CD4-positive, alpha-beta T cell (primary cell): ENCODE measurements around the gene ABR. TPM values are rescaled to one million over a fixed set of nuclear protein-coding genes. Genes with fewer than 3 reads are reported as not detected.

ENCODE experiments used
- ATAC-seq: fragments of 200-7000 bp; cut with Tn5 transposase; one replicate; pipeline ENCODE4 v1.10.0; 2022; ENCODE audit warnings: mild to moderate bottlenecking; ENCODE audit not compliant: poor library complexity
- CTCF ChIA-PET: fragments of 350-600 bp; sonication (Branson Sonifier 250); formaldehyde crosslinking; loops from one replicate; lab custom pipeline; 2021; ENCODE audit warnings: antibody characterized with exemption, inconsistent platforms; lab: Charles Lee
- POLR2A ChIA-PET: fragments of 350-600 bp; sonication (Branson Sonifier 250); formaldehyde crosslinking; loops from one replicate; lab custom pipeline; 2021; ENCODE audit warnings: antibody characterized with exemption, inconsistent platforms; lab: Charles Lee
- DNase-seq, 14 experiments: peaks; one replicate each; pipeline ENCODE4 v3.0.0-alpha.2; 2013 to 2020; ENCODE audit warnings: mixed read lengths in 2 of 14
- H3K27ac ChIP-seq, 2 donors: one replicate each; pipeline versions ENCODE4 v1.5.1 to v1.7.0; 2013; ENCODE audit warnings: low read length in 2 of 2, low read depth in 1 of 2, mild to moderate bottlenecking in 1 of 2
- H3K27me3 ChIP-seq, 2 experiments: 1 replicate in 1 of 2; 2 replicates in 1 of 2; pipeline versions ENCODE4 v1.6.1 to v1.7.0; 2013; ENCODE audit warnings: low read length in 2 of 2, control low read depth in 1 of 2, mild to moderate bottlenecking in 1 of 2, moderate library complexity in 1 of 2; ENCODE audit not compliant: insufficient read depth in 2 of 2, control insufficient read depth in 1 of 2
- H3K36me3 ChIP-seq: one replicate; pipeline ENCODE4 v1.6.1; 2013; ENCODE audit warnings: low read length, control low read depth; ENCODE audit not compliant: insufficient read depth
- H3K4me1 ChIP-seq: one replicate; pipeline ENCODE4 v1.6.1; 2013; ENCODE audit warnings: low read length, control low read depth; ENCODE audit not compliant: insufficient read depth
- H3K4me3 ChIP-seq: one replicate; pipeline ENCODE4 v1.5.1; 2013; ENCODE audit warnings: mild to moderate bottlenecking, low read length, moderate library complexity
- H3K9me3 ChIP-seq, 2 experiments: 1 replicate in 1 of 2; 2 replicates in 1 of 2; pipeline versions ENCODE4 v1.6.1 to v1.7.0; 2013; ENCODE audit warnings: low read length in 2 of 2, mild to moderate bottlenecking in 2 of 2, control low read depth in 1 of 2, moderate library complexity in 1 of 2; ENCODE audit not compliant: control insufficient read depth in 1 of 2, insufficient read depth in 1 of 2
- H3K27ac Mint-ChIP-seq: one replicate; pipeline ENCODE4 v1.8.0; 2020; ENCODE audit warnings: mixed read lengths
- H3K27me3 Mint-ChIP-seq: one replicate; pipeline ENCODE4 v1.8.0; 2021; ENCODE audit warnings: mixed read lengths
- H3K36me3 Mint-ChIP-seq: one replicate; pipeline ENCODE4 v1.8.0; 2021; ENCODE audit warnings: low read depth, mixed read lengths
- H3K4me1 Mint-ChIP-seq: one replicate; pipeline ENCODE4 v1.8.0; 2021; ENCODE audit warnings: low read depth, mixed read lengths
- H3K4me3 Mint-ChIP-seq: one replicate; pipeline ENCODE4 v1.8.0; 2020; ENCODE audit warnings: mild to moderate bottlenecking, mixed read lengths
- H3K9me3 Mint-ChIP-seq: one replicate; pipeline ENCODE4 v1.8.0; 2020; ENCODE audit warnings: mixed read lengths
- CTCF ChIP-seq: fragments of 200-600 bp; IDR thresholded peaks from one replicate; pipeline ENCODE4 v1.8.0; 2022; ENCODE audit warnings: antibody characterized with exemption, mild to moderate bottlenecking
- intact Hi-C, 2 experiments: fragments of 100-400 bp; cut with DNase I in 1 of 2; cut with micrococcal nuclease in 1 of 2; formaldehyde crosslinking; loops; one replicate each; pipeline versions ENCODE4 v1.15.1 to v1.9.0; 2023 to 2025; cut with DNase I, micrococcal nuclease
- total RNA-seq, 174 experiments: library from RNA in 2 of 174; stranded (reverse) in 2 of 174; gene quantifications; one replicate each; pipeline ENCODE4 v1.2.3 and lab custom pipeline; 2021 to 2026

The ABR gene
- total RNA-seq, 2 experiments from 2014 or later, result 72.4 to 74.8 TPM

- Histone ChIP-seq H3K36me3 (no peaks in the 10 kb centered on the region), H3K4me3 (no peak overlapping the region), H3K27me3 (peaks cover 3 to 4% of the 10 kb centered on the region in 2 experiments), H3K4me1 (no peaks in the 10 kb centered on the region), H3K27ac (no peak overlapping the region), H3K9me3 (no peaks in the 10 kb centered on the region)
- CTCF ChIA-PET, result no interaction called here
- Mint-ChIP-seq H3K4me3 (no peak overlapping the region), H3K9me3 (no peaks in the 10 kb centered on the region), H3K27me3 (peaks cover 65% of the 10 kb centered on the region), H3K27ac (no peak overlapping the region), H3K36me3 (no peaks in the 10 kb centered on the region), H3K4me1 (no peaks in the 10 kb centered on the region)
- POLR2A ChIA-PET, result no interaction called here
- intact Hi-C loops, result no loop called here
- TF ChIP-seq CTCF, result no peak
- no peak for DNase-seq
- no peak for ATAC-seq
These were observed 212.7 kb downstream of the ABR start for GRCh38 chr17:967122-967521.

GRCh38 chr17:965311-965989 lies 214.3 kb downstream of the ABR start:
- no peak overlapping the region for H3K27ac ChIP-seq
- H3K4me3 ChIP-seq, result no peak overlapping the region
- H3K27ac Mint-ChIP-seq, result no peak overlapping the region
- ChIA-PET CTCF (interaction anchor here (0.6 kb wide), 1 partner anchor 297 kb away, joined by 4 read pairs; no protein-coding TSS in a partner anchor), POLR2A (no interaction called here)
- no peak for TF ChIP-seq CTCF
- no peaks in the 10 kb centered on the region for H3K4me1 Mint-ChIP-seq
- no peak for DNase-seq
- no peaks in the 10 kb centered on the region for H3K36me3 Mint-ChIP-seq
- H3K4me3 Mint-ChIP-seq, result no peak overlapping the region
- H3K4me1 ChIP-seq, result no peaks in the 10 kb centered on the region
- H3K9me3 Mint-ChIP-seq, result no peaks in the 10 kb centered on the region
- peaks cover under 1 to 3% of the 10 kb centered on the region in 2 experiments for H3K27me3 ChIP-seq
- no peaks in the 10 kb centered on the region for H3K9me3 ChIP-seq
- no peak for ATAC-seq
- peaks cover 63% of the 10 kb centered on the region for H3K27me3 Mint-ChIP-seq
- H3K36me3 ChIP-seq, result no peaks in the 10 kb centered on the region
- intact Hi-C loops, result no loop called here

- Histone ChIP-seq H3K27ac (no peak overlapping the region), H3K36me3 (no peaks in the 10 kb centered on the region), H3K4me3 (no peak overlapping the region), H3K27me3 (peaks cover 0 to 3% of the 10 kb centered on the region in 2 experiments), H3K4me1 (no peaks in the 10 kb centered on the region), H3K9me3 (no peaks in the 10 kb centered on the region)
- no peak for TF ChIP-seq CTCF
- ATAC-seq, result no peak
- DNase-seq, result no peak
- peaks cover 57% of the 10 kb centered on the region for H3K27me3 Mint-ChIP-seq
- no peaks in the 10 kb centered on the region for H3K4me1 Mint-ChIP-seq
- H3K9me3 Mint-ChIP-seq, result no peaks in the 10 kb centered on the region
- intact Hi-C loops, result no loop called here
- H3K36me3 Mint-ChIP-seq, result no peaks in the 10 kb centered on the region
- H3K27ac Mint-ChIP-seq, result no peak overlapping the region
- H3K4me3 Mint-ChIP-seq, result no peak overlapping the region
- ChIA-PET POLR2A (no interaction called here), CTCF (no interaction called here)
These were observed 214.9 kb downstream of the ABR start for GRCh38 chr17:964876-965275.
